Large intestine (tissue), 3 donors: ENCODE measurements around the gene LDHD. TPM values are rescaled to one million over a fixed set of nuclear protein-coding genes. Genes with fewer than 3 reads are reported as not detected.
A peak's percentile ranks its signal among the peaks of the same experiment; 100 is the strongest.

Experiments
- DNase-seq, 2 donors: peaks; one replicate each; pipeline versions ENCODE4 v3.0.0 to v3.0.0-alpha.2; 2013
- H3K27ac ChIP-seq: one replicate; pipeline ENCODE4 v1.5.1; 2013; ENCODE audit warnings: low read length
- H3K27me3 ChIP-seq: 2 replicates; pipeline ENCODE4 v1.6.1; 2013; ENCODE audit warnings: low read length; ENCODE audit not compliant: control insufficient read depth, insufficient read depth
- H3K36me3 ChIP-seq: 2 replicates; pipeline ENCODE4 v1.6.1; 2013; ENCODE audit warnings: low read length; ENCODE audit not compliant: control insufficient read depth, insufficient read depth
- H3K4me1 ChIP-seq: one replicate; pipeline ENCODE4 v1.6.1; 2013; ENCODE audit warnings: low read length; ENCODE audit not compliant: control insufficient read depth, insufficient read depth
- H3K4me3 ChIP-seq: one replicate; pipeline ENCODE4 v1.5.1; 2013; ENCODE audit warnings: low read length
- H3K9me3 ChIP-seq: one replicate; pipeline ENCODE4 v1.6.1; 2013; ENCODE audit warnings: mild to moderate bottlenecking, low read depth, low read length, moderate library complexity; ENCODE audit not compliant: control insufficient read depth
- WGBS: methylation state at CpG from one replicate; pipeline ENCODE4 v1.1.5; 2013; ENCODE audit warnings: low lambda C conversion rate; ENCODE audit not compliant: insufficient coverage; 5-methylcytosine and 5-hydroxymethylcytosine counted together
- polyA plus RNA-seq: library from polyadenylated mRNA; unstranded; fragments of 120-200 nt; gene quantifications from one replicate; pipeline ENCODE4 v1.2.1, GENCODE V29; 2013

LDHD gene
- polyA plus RNA-seq, 1 donor = 2.2 TPM

GRCh38 chr16:75108792-75109731 is 7.5 kb downstream of the LDHD start:
- peak; percentile 48 to 54 for DNase-seq
- Histone ChIP-seq H3K9me3 (no peaks in the 10 kb centered on the region), H3K4me3 (no peak overlapping the region), H3K4me1 (peaks cover 30% of the 10 kb centered on the region), H3K36me3 (peaks cover 2% of the 10 kb centered on the region), H3K27ac (no peak overlapping the region), H3K27me3 (no peaks in the 10 kb centered on the region)
- WGBS = no CpG with 5 or more reads among the region's 27 CpGs

GRCh38 chr16:75107505-75107904 is 9.1 kb downstream of the LDHD start:
- Histone ChIP-seq H3K27ac (no peak overlapping the region), H3K36me3 (peaks cover 2% of the 10 kb centered on the region), H3K4me1 (peaks cover 26% of the 10 kb centered on the region), H3K9me3 (no peaks in the 10 kb centered on the region), H3K27me3 (no peaks in the 10 kb centered on the region), H3K4me3 (no peak overlapping the region)
- WGBS = no CpG with 5 or more reads among the region's 10 CpGs
- DNase-seq = no peak

- peaks cover 18% of the 10 kb centered on the region for H3K4me1 ChIP-seq
- H3K9me3 ChIP-seq = no peaks in the 10 kb centered on the region
- H3K27ac ChIP-seq = no peak overlapping the region
- H3K4me3 ChIP-seq = no peak overlapping the region
- peaks cover 2% of the 10 kb centered on the region for H3K36me3 ChIP-seq
- no peaks in the 10 kb centered on the region for H3K27me3 ChIP-seq
- WGBS = no CpG with 5 or more reads among the region's 20 CpGs
- DNase-seq = no peak
Observed at GRCh38 chr16:75106351-75107274, 10.0 kb downstream of the LDHD start.

GRCh38 chr16:75105306-75106061 is 11.1 kb downstream of the LDHD start:
- H3K4me1 ChIP-seq = peaks cover 9% of the 10 kb centered on the region
- peak in 1 of 2 donors; percentile 34 for DNase-seq
- H3K27me3 ChIP-seq = no peaks in the 10 kb centered on the region
- no peak overlapping the region for H3K27ac ChIP-seq
- WGBS = no CpG with 5 or more reads among the region's 10 CpGs
- H3K9me3 ChIP-seq = no peaks in the 10 kb centered on the region
- peaks cover 2% of the 10 kb centered on the region for H3K36me3 ChIP-seq
- H3K4me3 ChIP-seq = no peak overlapping the region

GRCh38 chr16:75104836-75105235 is 11.7 kb downstream of the LDHD start:
- no CpG with 5 or more reads among the region's 11 CpGs for WGBS
- Histone ChIP-seq H3K27ac (no peak overlapping the region), H3K36me3 (peaks cover 2% of the 10 kb centered on the region), H3K27me3 (no peaks in the 10 kb centered on the region), H3K9me3 (no peaks in the 10 kb centered on the region), H3K4me1 (peaks cover 9% of the 10 kb centered on the region), H3K4me3 (no peak overlapping the region)
- no peak for DNase-seq

GRCh38 chr16:75103994-75104393 is 12.6 kb downstream of the LDHD start:
- H3K9me3 ChIP-seq = no peaks in the 10 kb centered on the region
- H3K4me3 ChIP-seq = no peak overlapping the region
- H3K27ac ChIP-seq = no peak overlapping the region
- WGBS = 100% methylated on average over 1 of the region's 5 CpGs
- peaks cover 2% of the 10 kb centered on the region for H3K36me3 ChIP-seq
- DNase-seq = no peak
- H3K27me3 ChIP-seq = no peaks in the 10 kb centered on the region
- peaks cover 3% of the 10 kb centered on the region for H3K4me1 ChIP-seq

- no peaks in the 10 kb centered on the region for H3K27me3 ChIP-seq
- H3K4me1 ChIP-seq = peaks cover 2% of the 10 kb centered on the region
- H3K36me3 ChIP-seq = peaks cover 4% of the 10 kb centered on the region
- no peak overlapping the region for H3K27ac ChIP-seq
- no CpG with 5 or more reads among the region's 9 CpGs for WGBS
- no peaks in the 10 kb centered on the region for H3K9me3 ChIP-seq
- no peak for DNase-seq
- H3K4me3 ChIP-seq = no peak overlapping the region
Observed at GRCh38 chr16:75102595-75102994, 14.0 kb downstream of the LDHD start.

GRCh38 chr16:75101635-75102034 is 14.9 kb downstream of the LDHD start:
- Histone ChIP-seq H3K4me1 (peaks cover 2% of the 10 kb centered on the region), H3K27ac (no peak overlapping the region), H3K9me3 (no peaks in the 10 kb centered on the region), H3K36me3 (peaks cover 4% of the 10 kb centered on the region), H3K4me3 (no peak overlapping the region), H3K27me3 (no peaks in the 10 kb centered on the region)
- DNase-seq = no peak
- WGBS = no CpG with 5 or more reads among the region's 3 CpGs

- no CpG with 5 or more reads among the region's 3 CpGs for WGBS
- H3K4me3 ChIP-seq = no peak overlapping the region
Observed at GRCh38 chr16:75100603-75100990, 16.0 kb downstream of the LDHD start.

More at GRCh38 chr16:75100603-75100990, 16.0 kb downstream of the LDHD start:
- H3K27ac ChIP-seq = no peak overlapping the region
- DNase-seq = no peak
- H3K27me3 ChIP-seq = no peaks in the 10 kb centered on the region
- H3K9me3 ChIP-seq = no peaks in the 10 kb centered on the region
- H3K4me1 ChIP-seq = peaks cover 2% of the 10 kb centered on the region
- H3K36me3 ChIP-seq = peaks cover 2% of the 10 kb centered on the region
